ENCODE data around the gene ACSL3. TPM values are rescaled to one million over a fixed set of nuclear protein-coding genes. Genes with fewer than 3 reads are reported as not detected.

ACSL3 gene
- total and polyA plus RNA-seq, 12 donors, result 12.7 to 67.2 (median 53.0) TPM

GRCh38 chr2:222823183-222823930 lies 37.5 kb upstream of the ACSL3 start:
- H3K4me3 ChIP-seq, result no peak overlapping the region
- no peaks in the 10 kb centered on the region for H3K9me3 ChIP-seq
- peak in 4 of 8 donors; percentile 48 to 75 (median 54) for ATAC-seq
- no peaks in the 10 kb centered on the region for H3K27me3 ChIP-seq
- H3K27ac ChIP-seq, result no peak overlapping the region
- 80 to 84% methylated on average over 6 of the region's 6 CpGs for WGBS, 2 donors
- DNase-seq, result no peak
- intact Hi-C loops (cut with DNase I), result no loop called here
- H3K4me1 ChIP-seq, result peaks cover 0 to 10% (median 0%) of the 10 kb centered on the region in 9 donors
- TF ChIP-seq CTCF (IDR thresholded peaks at IDR 0.05), result no peak
- no peaks in the 10 kb centered on the region for H3K36me3 ChIP-seq

- no peak overlapping the region for H3K27ac ChIP-seq
- no peaks in the 10 kb centered on the region for H3K9me3 ChIP-seq
- TF ChIP-seq CTCF (IDR thresholded peaks at IDR 0.05), result no peak
- DNase-seq, result no peak
- 92 to 100% methylated on average over 1 of the region's 1 CpG for WGBS, 2 donors
- H3K36me3 ChIP-seq, result no peaks in the 10 kb centered on the region
- peaks cover 0 to 10% (median 0%) of the 10 kb centered on the region in 9 donors for H3K4me1 ChIP-seq
- ATAC-seq, result no peak
- intact Hi-C loops (cut with DNase I), result no loop called here
- H3K27me3 ChIP-seq, result no peaks in the 10 kb centered on the region
- no peak overlapping the region for H3K4me3 ChIP-seq
These were observed 35.8 kb upstream of the ACSL3 start for GRCh38 chr2:222825031-222825430.

- no peaks in the 10 kb centered on the region for H3K36me3 ChIP-seq
- H3K4me1 ChIP-seq, result peaks cover 0 to 10% (median 0%) of the 10 kb centered on the region in 9 donors
- H3K27me3 ChIP-seq, result no peaks in the 10 kb centered on the region
- no peak for TF ChIP-seq CTCF (IDR thresholded peaks at IDR 0.05)
- H3K4me3 ChIP-seq, result no peak overlapping the region
- DNase-seq, result no peak
- no peaks in the 10 kb centered on the region for H3K9me3 ChIP-seq
- H3K27ac ChIP-seq, result no peak overlapping the region
- intact Hi-C loops (cut with DNase I), result no loop called here
- 89 to 96% methylated on average over 1 of the region's 1 CpG for WGBS, 2 donors
- no peak for ATAC-seq
These were observed 33.4 kb upstream of the ACSL3 start for GRCh38 chr2:222827417-222827816.

GRCh38 chr2:222828572-222828971 lies 32.3 kb upstream of the ACSL3 start:
- H3K9me3 ChIP-seq, result no peaks in the 10 kb centered on the region
- DNase-seq, result no peak
- no peak for ATAC-seq
- no peak overlapping the region for H3K27ac ChIP-seq
- peaks cover 0 to 5% (median 0%) of the 10 kb centered on the region in 9 donors for H3K4me1 ChIP-seq
- H3K4me3 ChIP-seq, result no peak overlapping the region
- 86 to 95% methylated on average over 11 of the region's 11 CpGs for WGBS, 2 donors
- no peaks in the 10 kb centered on the region for H3K27me3 ChIP-seq
- intact Hi-C loops (cut with DNase I), result no loop called here
- no peak for TF ChIP-seq CTCF (IDR thresholded peaks at IDR 0.05)
- H3K36me3 ChIP-seq, result no peaks in the 10 kb centered on the region

All from heart right ventricle (tissue), 16 donors.